ENCODE data around the gene SKI.
"Not testable (repeated sequence)": the region's sequence is repeated elsewhere in the genome, so short reads cannot be mapped to it uniquely, and the experiment has no call there.

Gene SKI

GRCh38 chr1:2240270-2241156 is 12.4 kb downstream of the SKI start:
- DNase-seq: peak in 44 of 56 donors; percentile 15 to 81 (median 42)

GRCh38 chr1:2241820-2242219 is 13.7 kb downstream of the SKI start:
- no peak for DNase-seq

GRCh38 chr1:2242814-2243725 is 15.0 kb downstream of the SKI start:
- peak in 20 of 56 donors; percentile 11 to 70 (median 47) for DNase-seq

GRCh38 chr1:2247045-2247394 is 18.9 kb downstream of the SKI start:
- DNase-seq: not testable (repeated sequence)

DNA sequence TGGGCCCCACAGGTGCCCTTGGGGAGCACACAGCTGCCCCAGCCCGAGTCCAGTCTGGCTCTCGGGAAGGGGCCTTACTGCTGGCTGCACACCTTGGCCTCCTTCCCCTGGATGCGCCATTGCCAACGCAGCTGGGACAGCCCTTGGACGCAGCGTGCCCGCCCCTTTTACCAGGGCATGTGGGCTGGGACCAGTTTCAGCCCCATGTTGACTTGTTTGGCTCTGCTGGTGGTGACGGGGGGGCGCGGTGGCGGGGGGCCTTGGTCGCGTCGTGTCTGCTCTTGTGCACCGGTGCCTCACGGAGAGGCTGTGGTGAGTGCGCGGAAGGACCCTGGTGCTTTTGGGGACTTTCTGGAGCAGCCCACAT is 19.6 kb downstream of the SKI start:
- DNase-seq: peak in 2 of 56 donors; percentile 25 to 56

DNA sequence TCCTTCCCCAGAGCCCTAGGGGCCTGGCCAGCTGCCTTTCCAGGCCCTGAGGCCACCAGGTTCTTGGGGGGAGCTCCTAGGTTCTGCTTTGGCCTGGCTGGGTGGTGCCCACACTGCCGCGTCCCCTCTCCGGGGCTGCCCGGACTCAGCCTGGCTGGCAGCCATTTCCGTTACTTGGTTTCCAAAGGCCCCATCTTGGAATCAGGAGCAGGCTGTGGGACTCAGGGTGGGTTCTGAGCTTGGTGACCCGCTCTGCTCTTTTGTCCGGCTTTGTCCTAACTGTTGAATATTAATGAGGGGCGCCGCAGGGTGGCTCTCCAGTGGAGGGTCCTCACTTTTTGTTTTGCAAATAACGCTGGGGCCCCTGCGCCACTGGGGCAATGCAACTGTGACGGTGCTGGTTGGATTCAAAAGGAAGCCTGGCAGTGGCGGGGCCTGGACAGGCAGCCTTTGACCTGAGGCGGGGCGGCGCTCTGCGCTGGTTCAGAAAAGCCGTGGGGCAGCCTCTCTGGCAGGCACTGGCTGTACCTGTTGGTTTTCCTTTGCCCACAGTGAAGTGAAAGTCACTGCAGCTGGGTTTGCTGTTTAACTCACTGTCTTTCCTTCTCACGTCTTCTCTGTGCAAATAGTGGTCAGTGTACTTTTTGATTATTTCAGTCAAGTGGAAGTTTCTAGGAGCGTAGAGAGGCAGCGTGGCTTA is 20.2 kb downstream of the SKI start:
- peak in 3 of 56 donors; percentile 31 to 59 (median 59) for DNase-seq

DNA sequence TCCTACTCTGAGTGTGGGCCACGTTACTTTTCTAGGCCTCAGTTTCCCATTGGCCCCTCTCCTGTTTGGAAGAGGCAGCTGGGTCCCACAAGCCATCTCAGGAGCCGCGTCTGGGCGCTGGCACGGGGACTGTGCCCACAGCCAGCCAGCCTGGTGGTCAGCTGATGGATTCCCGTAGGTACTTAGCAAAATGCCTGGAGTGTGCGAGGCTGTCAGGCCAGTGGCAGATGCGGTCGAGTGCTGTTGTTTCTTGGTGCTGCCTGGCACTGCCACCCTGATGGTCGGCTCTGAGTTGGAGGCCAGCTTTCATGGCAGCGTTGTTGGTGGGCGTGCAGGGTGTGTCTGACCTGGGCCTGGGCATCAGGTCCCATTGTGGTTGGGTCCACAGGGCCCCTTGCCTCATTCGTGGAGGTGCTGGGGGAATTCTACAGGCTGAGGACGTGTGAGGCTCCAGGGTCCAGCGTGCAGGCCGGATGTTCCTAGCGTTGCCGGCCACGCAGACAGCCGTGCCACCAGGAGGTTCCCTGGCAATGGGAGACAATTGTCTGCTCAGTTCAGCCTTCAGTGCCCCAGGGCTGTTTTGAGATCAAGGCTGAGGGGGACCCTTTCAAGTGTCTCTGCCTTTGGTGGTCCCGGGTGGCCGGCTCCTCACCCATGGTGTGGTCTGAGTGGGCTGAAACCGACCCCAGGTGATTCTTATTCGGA is 20.9 kb downstream of the SKI start:
- peak in 5 of 56 donors; percentile 22 to 41 (median 28) for DNase-seq

- no peak for DNase-seq
Measured at GRCh38 chr1:2249559-2249906, 21.4 kb downstream of the SKI start.

- DNase-seq: no peak
Measured at GRCh38 chr1:2250721-2251281, 22.7 kb downstream of the SKI start.

GRCh38 chr1:2251363-2251762 is 23.2 kb downstream of the SKI start:
- DNase-seq: no peak

DNA sequence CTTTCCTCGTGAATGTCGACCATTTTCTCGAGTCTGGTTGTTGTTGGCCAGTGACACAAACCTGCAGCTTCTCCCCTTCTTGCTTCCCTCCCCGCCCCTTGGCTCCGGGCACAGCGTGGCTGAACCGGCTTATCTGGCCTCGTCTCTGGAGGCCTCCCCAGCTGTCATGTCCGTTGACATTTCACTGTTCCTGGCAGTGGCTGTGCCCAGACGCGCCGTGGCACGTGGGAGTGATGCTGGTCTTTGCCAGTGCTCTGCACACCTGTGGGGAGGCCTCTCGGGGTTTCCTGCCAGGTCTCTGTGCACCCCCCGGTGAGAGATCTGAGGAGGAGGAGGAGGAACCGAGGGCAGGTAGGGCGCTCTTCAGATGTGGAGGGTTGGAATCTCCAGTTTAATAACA is 23.7 kb downstream of the SKI start:
- DNase-seq: no peak

GRCh38 chr1:2252423-2252822 is 24.3 kb downstream of the SKI start:
- no peak for DNase-seq

- DNase-seq: no peak
Measured at GRCh38 chr1:2253036-2253796, 25.1 kb downstream of the SKI start.

- DNase-seq: no peak
Measured at GRCh38 chr1:2253797-2254480, 25.8 kb downstream of the SKI start.

DNA sequence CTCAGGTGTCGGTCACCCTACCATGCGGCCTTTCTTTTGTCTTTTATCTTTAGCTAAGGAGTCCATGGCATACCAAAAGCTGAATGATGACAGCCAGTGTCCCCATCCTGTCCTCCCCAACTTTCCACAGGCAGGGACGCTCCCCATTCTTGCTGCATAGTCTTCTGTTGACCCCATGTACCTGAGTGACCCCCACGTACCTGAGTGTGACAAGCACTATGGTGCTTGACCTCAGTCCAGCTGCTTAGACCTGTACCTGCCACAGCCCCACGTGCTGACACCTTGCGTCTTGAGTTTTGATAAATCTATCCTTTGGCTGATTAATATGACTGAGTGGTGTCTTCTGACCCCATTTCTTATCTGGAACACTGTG is 26.9 kb downstream of the SKI start:
- DNase-seq: no peak

- DNase-seq: peak in 2 of 56 donors; percentile 17 to 33
Measured at GRCh38 chr1:2255420-2256369, 27.6 kb downstream of the SKI start.

DNA sequence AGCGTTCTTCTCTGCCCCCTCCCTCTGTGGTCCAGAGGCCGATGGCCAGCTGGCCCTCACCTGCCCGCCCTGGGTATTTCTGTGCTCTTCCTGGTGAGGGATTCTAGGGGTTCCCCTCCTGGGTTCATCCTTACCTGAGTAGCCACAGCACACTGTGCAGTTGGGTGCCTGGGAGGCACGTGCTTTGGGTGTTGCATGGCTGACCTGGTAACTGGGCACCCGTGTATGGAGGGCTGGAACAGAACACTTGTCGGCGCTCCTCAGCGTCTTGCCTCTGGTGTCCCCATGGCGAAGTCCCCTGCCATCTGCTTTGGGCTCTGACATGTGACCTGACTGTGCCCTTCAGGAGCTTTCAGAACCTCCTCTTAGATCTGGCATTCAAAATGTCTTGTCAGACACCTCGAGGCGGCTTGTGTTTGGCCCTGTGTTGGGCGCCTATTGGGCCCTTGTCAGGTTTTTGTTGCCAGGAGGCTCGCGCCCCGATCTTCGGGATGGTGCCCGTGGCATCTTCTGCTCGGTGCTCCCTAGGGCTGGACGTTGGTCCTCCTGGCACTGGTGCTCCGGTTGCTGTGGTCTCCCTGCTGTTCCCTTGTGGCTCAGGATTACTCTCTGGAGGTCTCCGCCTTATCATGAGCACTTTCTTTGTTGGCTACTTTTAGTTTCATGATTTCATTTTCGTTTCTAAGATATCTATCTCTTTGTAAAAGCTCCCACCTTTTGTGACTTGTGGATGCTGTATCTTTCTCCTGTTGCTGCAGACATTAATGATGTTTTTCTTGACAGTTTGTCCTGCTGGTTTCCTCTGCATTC is 28.5 kb downstream of the SKI start:
- DNase-seq: no peak

Data from nucleus accumbens (tissue), 56 donors.